ENCODE measurements around the gene HSPB6.
"Not testable (repeated sequence)": the region's sequence is repeated elsewhere in the genome, so short reads cannot be mapped to it uniquely, and the experiment has no call there.

The HSPB6 gene

GRCh38 chr19:35784503-35785338 lies 27.9 kb upstream of the HSPB6 start:
- no peak for DNase-seq

- no peak for DNase-seq
Measured at GRCh38 chr19:35783469-35784434, 26.9 kb upstream of the HSPB6 start.

GRCh38 chr19:35782589-35782988 lies 25.8 kb upstream of the HSPB6 start:
- DNase-seq = no peak

- DNase-seq = no peak
Measured at GRCh38 chr19:35781650-35782049, 24.8 kb upstream of the HSPB6 start.

- no peak for DNase-seq
Measured at GRCh38 chr19:35780717-35781116, 23.9 kb upstream of the HSPB6 start.

GRCh38 chr19:35780058-35780457 lies 23.2 kb upstream of the HSPB6 start:
- DNase-seq = no peak

- DNase-seq = no peak
Measured at GRCh38 chr19:35779033-35779432, 22.2 kb upstream of the HSPB6 start.

- DNase-seq = no peak
Measured at GRCh38 chr19:35777961-35778360, 21.1 kb upstream of the HSPB6 start.

- DNase-seq = no peak
Measured at GRCh38 chr19:35777086-35777841, 20.4 kb upstream of the HSPB6 start.

- DNase-seq = no peak
Measured at GRCh38 chr19:35776102-35776788, 19.4 kb upstream of the HSPB6 start.

GRCh38 chr19:35775298-35776101 lies 18.7 kb upstream of the HSPB6 start, which contains the start of gene ARHGAP33:
ARHGAP33 (plus strand) TSS chr19:35775564; CDS start chr19:35775659, 95 bp downstream.
- peak; percentile 99 for DNase-seq

GRCh38 chr19:35775046-35775297 lies 18.1 kb upstream of the HSPB6 start:
- no peak for DNase-seq

- DNase-seq = no peak
Measured at GRCh38 chr19:35774274-35775045, 17.6 kb upstream of the HSPB6 start.

GRCh38 chr19:35773020-35773806 lies 16.4 kb upstream of the HSPB6 start:
- no peak for DNase-seq

GRCh38 chr19:35772362-35772761 lies 15.5 kb upstream of the HSPB6 start:
- DNase-seq = not testable (repeated sequence)

GRCh38 chr19:35768082-35768421 lies 11.2 kb upstream of the HSPB6 start:
- no peak for DNase-seq

- no peak for DNase-seq
Measured at GRCh38 chr19:35767288-35768081, 10.7 kb upstream of the HSPB6 start.

- DNase-seq = no peak
Measured at GRCh38 chr19:35766571-35767104, 9.8 kb upstream of the HSPB6 start.
